ENCODE measurements around the gene HSPA12B. TPM values are rescaled to one million over a fixed set of nuclear protein-coding genes. Genes with fewer than 3 reads are reported as not detected.
A peak's percentile ranks its signal among the peaks of the same experiment; 100 is the strongest.

HSPA12B gene
- total RNA-seq, 1 experiment from 2014 or later: 6.3 TPM

DNA sequence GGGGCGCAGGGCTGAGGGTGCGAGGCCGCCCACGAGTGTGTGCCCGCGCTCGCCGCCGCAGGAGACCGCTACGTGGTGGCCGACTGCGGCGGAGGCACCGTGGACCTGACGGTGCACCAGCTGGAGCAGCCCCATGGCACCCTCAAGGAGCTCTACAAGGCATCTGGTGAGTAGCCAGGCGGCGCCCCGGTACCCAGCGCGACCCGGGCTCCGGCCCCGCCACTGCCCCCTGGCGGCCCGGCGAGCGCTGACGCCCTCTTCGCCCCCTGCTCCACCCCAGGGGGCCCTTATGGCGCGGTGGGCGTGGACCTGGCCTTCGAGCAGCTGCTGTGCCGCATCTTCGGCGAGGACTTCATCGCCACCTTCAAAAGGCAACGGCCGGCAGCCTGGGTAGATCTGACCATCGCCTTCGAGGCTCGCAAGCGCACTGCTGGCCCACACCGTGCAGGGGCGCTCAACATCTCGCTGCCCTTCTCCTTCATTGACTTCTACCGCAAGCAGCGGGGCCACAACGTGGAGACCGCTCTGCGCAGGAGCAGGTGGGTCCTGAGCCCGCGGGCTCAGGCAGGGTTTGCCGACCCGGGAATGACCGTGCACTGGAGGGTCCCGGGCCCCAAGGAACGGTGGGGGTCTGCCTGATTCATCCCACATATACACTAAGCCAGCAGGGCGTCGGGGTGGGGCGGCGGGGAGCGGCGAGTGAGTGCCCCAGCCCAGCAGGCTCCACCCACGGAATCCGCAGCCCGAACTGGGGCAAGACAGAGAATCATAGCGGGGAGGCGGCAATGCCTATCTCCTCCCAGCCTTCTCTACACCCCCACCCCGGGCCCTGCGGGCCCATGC lies 17.4 kb downstream of the HSPA12B start (continued):
- TF ChIP-seq AR (CRISPR knock-in tag; IDR thresholded peaks at IDR 0.05) (no peak), USF1 (CRISPR knock-in tag; IDR thresholded peaks at IDR 0.05) (no peak), CDX4 (CRISPR knock-in tag; IDR thresholded peaks at IDR 0.05; ENCODE audit: borderline replicate concordance) (no peak), TP53 (CRISPR knock-in tag; IDR thresholded peaks at IDR 0.05) (no peak), ZNF138 (CRISPR knock-in tag; conservative IDR thresholded peaks at IDR 0.05) (no peak), FOXJ3 (CRISPR knock-in tag; IDR thresholded peaks at IDR 0.05; ENCODE audit: borderline replicate concordance) (no peak), ZNF671 (CRISPR knock-in tag; IDR thresholded peaks at IDR 0.05) (no peak; the same call in 1 of the 2 replicates), ESRRA (CRISPR knock-in tag; IDR thresholded peaks at IDR 0.05; ENCODE audit: borderline replicate concordance) (no peak), ZNF512 (CRISPR knock-in tag; IDR thresholded peaks at IDR 0.05; ENCODE audit: borderline replicate concordance) (no peak), CREB1 (CRISPR knock-in tag; IDR thresholded peaks at IDR 0.05) (0 out of 2 replicates have a peak, but pooled peaks have one; percentile 33), GABPB1 (CRISPR knock-in tag; IDR thresholded peaks at IDR 0.05) (no peak), MXD4 (CRISPR knock-in tag; IDR thresholded peaks at IDR 0.05; ENCODE audit: borderline replicate concordance) (no peak), ATF1 (CRISPR knock-in tag; IDR thresholded peaks at IDR 0.05) (no peak), CREM (CRISPR knock-in tag; IDR thresholded peaks at IDR 0.05) (0 out of 2 replicates have a peak, but pooled peaks have one; percentile 57), TEAD4 (CRISPR knock-in tag; IDR thresholded peaks at IDR 0.05) (no peak), NFYB (CRISPR knock-in tag; conservative IDR thresholded peaks at IDR 0.05; ENCODE audit: low read depth) (no peak), ZNF263 (CRISPR knock-in tag; IDR thresholded peaks at IDR 0.05; ENCODE audit: low read depth) (no peak; the same call in 1 of the 2 replicates), ZNF232 (CRISPR knock-in tag; IDR thresholded peaks at IDR 0.05) (no peak), ELF4 (CRISPR knock-in tag; IDR thresholded peaks at IDR 0.05; ENCODE audit: low read depth) (0 out of 2 replicates have a peak, but pooled peaks have one; percentile 37)
- TF ChIP-seq, protein P1, sequence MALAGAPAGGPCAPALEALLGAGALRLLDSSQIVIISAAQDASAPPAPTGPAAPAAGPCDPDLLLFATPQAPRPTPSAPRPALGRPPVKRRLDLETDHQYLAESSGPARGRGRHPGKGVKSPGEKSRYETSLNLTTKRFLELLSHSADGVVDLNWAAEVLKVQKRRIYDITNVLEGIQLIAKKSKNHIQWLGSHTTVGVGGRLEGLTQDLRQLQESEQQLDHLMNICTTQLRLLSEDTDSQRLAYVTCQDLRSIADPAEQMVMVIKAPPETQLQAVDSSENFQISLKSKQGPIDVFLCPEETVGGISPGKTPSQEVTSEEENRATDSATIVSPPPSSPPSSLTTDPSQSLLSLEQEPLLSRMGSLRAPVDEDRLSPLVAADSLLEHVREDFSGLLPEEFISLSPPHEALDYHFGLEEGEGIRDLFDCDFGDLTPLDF (CRISPR knock-in tag; IDR thresholded peaks at IDR 0.05): no peak
- TF ChIP-seq, protein P2, sequence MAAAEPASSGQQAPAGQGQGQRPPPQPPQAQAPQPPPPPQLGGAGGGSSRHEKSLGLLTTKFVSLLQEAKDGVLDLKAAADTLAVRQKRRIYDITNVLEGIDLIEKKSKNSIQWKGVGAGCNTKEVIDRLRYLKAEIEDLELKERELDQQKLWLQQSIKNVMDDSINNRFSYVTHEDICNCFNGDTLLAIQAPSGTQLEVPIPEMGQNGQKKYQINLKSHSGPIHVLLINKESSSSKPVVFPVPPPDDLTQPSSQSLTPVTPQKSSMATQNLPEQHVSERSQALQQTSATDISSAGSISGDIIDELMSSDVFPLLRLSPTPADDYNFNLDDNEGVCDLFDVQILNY (CRISPR knock-in tag; IDR thresholded peaks at IDR 0.05): no peak
- TF ChIP-seq, protein P3, sequence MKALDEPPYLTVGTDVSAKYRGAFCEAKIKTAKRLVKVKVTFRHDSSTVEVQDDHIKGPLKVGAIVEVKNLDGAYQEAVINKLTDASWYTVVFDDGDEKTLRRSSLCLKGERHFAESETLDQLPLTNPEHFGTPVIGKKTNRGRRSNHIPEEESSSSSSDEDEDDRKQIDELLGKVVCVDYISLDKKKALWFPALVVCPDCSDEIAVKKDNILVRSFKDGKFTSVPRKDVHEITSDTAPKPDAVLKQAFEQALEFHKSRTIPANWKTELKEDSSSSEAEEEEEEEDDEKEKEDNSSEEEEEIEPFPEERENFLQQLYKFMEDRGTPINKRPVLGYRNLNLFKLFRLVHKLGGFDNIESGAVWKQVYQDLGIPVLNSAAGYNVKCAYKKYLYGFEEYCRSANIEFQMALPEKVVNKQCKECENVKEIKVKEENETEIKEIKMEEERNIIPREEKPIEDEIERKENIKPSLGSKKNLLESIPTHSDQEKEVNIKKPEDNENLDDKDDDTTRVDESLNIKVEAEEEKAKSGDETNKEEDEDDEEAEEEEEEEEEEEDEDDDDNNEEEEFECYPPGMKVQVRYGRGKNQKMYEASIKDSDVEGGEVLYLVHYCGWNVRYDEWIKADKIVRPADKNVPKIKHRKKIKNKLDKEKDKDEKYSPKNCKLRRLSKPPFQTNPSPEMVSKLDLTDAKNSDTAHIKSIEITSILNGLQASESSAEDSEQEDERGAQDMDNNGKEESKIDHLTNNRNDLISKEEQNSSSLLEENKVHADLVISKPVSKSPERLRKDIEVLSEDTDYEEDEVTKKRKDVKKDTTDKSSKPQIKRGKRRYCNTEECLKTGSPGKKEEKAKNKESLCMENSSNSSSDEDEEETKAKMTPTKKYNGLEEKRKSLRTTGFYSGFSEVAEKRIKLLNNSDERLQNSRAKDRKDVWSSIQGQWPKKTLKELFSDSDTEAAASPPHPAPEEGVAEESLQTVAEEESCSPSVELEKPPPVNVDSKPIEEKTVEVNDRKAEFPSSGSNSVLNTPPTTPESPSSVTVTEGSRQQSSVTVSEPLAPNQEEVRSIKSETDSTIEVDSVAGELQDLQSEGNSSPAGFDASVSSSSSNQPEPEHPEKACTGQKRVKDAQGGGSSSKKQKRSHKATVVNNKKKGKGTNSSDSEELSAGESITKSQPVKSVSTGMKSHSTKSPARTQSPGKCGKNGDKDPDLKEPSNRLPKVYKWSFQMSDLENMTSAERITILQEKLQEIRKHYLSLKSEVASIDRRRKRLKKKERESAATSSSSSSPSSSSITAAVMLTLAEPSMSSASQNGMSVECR (CRISPR knock-in tag; IDR thresholded peaks at IDR 0.05; ENCODE audit: borderline replicate concordance): peak; percentile 71; the same call in 1 of the 2 replicates
- TF ChIP-seq, protein P4, sequence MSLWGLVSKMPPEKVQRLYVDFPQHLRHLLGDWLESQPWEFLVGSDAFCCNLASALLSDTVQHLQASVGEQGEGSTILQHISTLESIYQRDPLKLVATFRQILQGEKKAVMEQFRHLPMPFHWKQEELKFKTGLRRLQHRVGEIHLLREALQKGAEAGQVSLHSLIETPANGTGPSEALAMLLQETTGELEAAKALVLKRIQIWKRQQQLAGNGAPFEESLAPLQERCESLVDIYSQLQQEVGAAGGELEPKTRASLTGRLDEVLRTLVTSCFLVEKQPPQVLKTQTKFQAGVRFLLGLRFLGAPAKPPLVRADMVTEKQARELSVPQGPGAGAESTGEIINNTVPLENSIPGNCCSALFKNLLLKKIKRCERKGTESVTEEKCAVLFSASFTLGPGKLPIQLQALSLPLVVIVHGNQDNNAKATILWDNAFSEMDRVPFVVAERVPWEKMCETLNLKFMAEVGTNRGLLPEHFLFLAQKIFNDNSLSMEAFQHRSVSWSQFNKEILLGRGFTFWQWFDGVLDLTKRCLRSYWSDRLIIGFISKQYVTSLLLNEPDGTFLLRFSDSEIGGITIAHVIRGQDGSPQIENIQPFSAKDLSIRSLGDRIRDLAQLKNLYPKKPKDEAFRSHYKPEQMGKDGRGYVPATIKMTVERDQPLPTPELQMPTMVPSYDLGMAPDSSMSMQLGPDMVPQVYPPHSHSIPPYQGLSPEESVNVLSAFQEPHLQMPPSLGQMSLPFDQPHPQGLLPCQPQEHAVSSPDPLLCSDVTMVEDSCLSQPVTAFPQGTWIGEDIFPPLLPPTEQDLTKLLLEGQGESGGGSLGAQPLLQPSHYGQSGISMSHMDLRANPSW (CRISPR knock-in tag; conservative IDR thresholded peaks at IDR 0.05; ENCODE audit: low read depth): no peak
